ENCODE measurements around the gene EIF2S2.

- TF ChIP-seq IRF2 (CRISPR knock-in tag; IDR thresholded peaks at IDR 0.05; ENCODE audit: borderline replicate concordance, low read depth) (no peak), NFYB (CRISPR knock-in tag; conservative IDR thresholded peaks at IDR 0.05; ENCODE audit: low read depth) (no peak), NFE2L1 (CRISPR knock-in tag; IDR thresholded peaks at IDR 0.05) (no peak), ARID4B (CRISPR knock-in tag; IDR thresholded peaks at IDR 0.05; ENCODE audit: borderline replicate concordance) (no peak), TEAD4 (CRISPR knock-in tag; IDR thresholded peaks at IDR 0.05) (no peak)
- TF ChIP-seq, protein P1, sequence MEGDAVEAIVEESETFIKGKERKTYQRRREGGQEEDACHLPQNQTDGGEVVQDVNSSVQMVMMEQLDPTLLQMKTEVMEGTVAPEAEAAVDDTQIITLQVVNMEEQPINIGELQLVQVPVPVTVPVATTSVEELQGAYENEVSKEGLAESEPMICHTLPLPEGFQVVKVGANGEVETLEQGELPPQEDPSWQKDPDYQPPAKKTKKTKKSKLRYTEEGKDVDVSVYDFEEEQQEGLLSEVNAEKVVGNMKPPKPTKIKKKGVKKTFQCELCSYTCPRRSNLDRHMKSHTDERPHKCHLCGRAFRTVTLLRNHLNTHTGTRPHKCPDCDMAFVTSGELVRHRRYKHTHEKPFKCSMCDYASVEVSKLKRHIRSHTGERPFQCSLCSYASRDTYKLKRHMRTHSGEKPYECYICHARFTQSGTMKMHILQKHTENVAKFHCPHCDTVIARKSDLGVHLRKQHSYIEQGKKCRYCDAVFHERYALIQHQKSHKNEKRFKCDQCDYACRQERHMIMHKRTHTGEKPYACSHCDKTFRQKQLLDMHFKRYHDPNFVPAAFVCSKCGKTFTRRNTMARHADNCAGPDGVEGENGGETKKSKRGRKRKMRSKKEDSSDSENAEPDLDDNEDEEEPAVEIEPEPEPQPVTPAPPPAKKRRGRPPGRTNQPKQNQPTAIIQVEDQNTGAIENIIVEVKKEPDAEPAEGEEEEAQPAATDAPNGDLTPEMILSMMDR (IDR thresholded peaks at IDR 0.05), result no peak
Measured at GRCh38 chr20:34109442-34109841, 2.6 kb downstream of the EIF2S2 start.

All from WTC11 (cell line).